Glutamatergic neuron (in vitro differentiated cells): ENCODE results near the gene TCTA. TPM values are rescaled to one million over a fixed set of nuclear protein-coding genes. Genes with fewer than 3 reads are reported as not detected.
A peak's percentile ranks its signal among the peaks of the same experiment; 100 is the strongest.

Source experiments
- DNase-seq: peaks from one replicate; pipeline ENCODE4 v3.0.0; 2022
- H3K27ac Mint-ChIP-seq: one replicate; pipeline ENCODE4 v1.8.0; 2020; ENCODE audit warnings: mild to moderate bottlenecking, mixed read lengths, inconsistent platforms; ENCODE audit not compliant: unreplicated experiment
- H3K27me3 Mint-ChIP-seq: one replicate; pipeline ENCODE4 v1.8.0; 2020; ENCODE audit warnings: mild to moderate bottlenecking, moderate library complexity, mixed read lengths, inconsistent platforms; ENCODE audit not compliant: unreplicated experiment
- H3K36me3 Mint-ChIP-seq: one replicate; pipeline ENCODE4 v1.8.0; 2020; ENCODE audit warnings: mild to moderate bottlenecking, mixed read lengths, inconsistent platforms; ENCODE audit not compliant: unreplicated experiment
- H3K4me1 Mint-ChIP-seq: one replicate; pipeline ENCODE4 v1.8.0; 2020; ENCODE audit warnings: mild to moderate bottlenecking, low read depth, mixed read lengths, inconsistent platforms; ENCODE audit not compliant: unreplicated experiment
- H3K4me3 Mint-ChIP-seq: one replicate; pipeline ENCODE4 v1.8.0; 2020; ENCODE audit warnings: mild to moderate bottlenecking, mixed read lengths, inconsistent platforms; ENCODE audit not compliant: unreplicated experiment
- H3K9me3 Mint-ChIP-seq: one replicate; pipeline ENCODE4 v1.8.0; 2020; ENCODE audit warnings: mild to moderate bottlenecking, moderate library complexity, mixed read lengths, inconsistent platforms; ENCODE audit not compliant: unreplicated experiment
- total RNA-seq: library from RNA; stranded (reverse); fragmentation: NEBNext Ultra II Directional; extraction: Animal tissue kit (Norgen Biotek cat#: 25700); gene quantifications from one replicate; pipeline ENCODE4 v1.2.1, GENCODE V29; 2021; ENCODE audit not compliant: unreplicated experiment
- TF ChIP-seq, protein P1 (sequence below): fragments of 200-600 bp; sonication (generic); IDR thresholded peaks from one replicate; pipeline ENCODE4 v1.5.0; 2021; ENCODE audit not compliant: partially characterized antibody, unreplicated experiment

TCTA gene
- total RNA-seq, 1 donor from 2014 or later = 27.7 TPM

DNA sequence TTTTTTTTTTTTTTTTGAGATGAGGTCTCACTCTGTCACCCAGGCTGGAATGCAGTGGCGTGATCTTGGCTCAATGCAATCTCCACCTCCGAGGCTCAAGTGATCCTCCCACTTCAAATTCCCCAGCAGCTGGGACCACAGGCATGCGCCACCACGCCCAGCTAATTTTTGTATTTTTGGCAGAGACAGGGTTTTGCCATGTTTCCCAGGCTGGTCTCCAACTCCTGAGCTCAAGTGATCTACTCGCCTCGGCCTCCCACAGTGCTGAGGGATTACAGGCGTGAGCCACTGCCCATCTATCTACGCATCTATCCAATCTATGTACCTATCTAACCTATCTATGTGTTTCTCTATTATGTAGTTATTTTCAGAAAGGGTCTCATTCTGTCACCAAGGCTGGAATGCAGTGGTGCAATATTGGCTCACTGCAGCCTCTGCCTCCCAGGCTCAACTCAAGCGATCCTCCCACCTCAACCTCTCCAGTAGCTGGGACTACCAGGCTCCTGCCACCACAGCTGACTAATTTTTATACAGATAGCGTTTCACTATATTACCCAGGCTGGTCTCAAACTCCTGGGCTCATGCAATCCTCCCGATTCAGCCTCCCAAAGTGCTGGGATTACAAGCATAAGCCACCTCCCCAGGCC is 33.9 kb upstream of the TCTA start:
- H3K27ac Mint-ChIP-seq = no peak overlapping the region

DNA sequence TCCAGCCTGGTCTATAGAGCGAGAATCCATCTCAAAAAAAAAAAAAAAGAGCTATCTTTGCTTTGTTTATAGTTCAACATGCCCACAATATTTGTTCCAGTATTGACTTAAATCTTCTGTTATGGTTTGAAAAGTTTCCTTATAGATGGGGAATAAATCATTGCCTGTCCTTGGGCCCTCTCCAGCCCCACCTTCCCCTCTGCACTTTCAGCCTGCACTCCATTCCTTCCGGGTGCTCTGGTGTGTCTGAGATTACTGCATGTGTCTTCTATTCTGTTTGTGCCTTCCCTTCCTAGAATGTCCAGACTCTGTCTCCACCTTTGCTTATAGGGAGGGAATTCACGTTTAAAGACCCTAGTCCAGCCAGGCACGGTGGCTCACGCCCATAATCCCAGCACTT is 28.8 kb upstream of the TCTA start:
- H3K36me3 Mint-ChIP-seq = no peaks in the 10 kb centered on the region
- peaks cover 3% of the 10 kb centered on the region for H3K4me1 Mint-ChIP-seq
- DNase-seq = no peak
- H3K9me3 Mint-ChIP-seq = peaks cover 2% of the 10 kb centered on the region
- peak overlapping the region; percentile 64 for H3K27ac Mint-ChIP-seq
- peaks cover 2% of the 10 kb centered on the region for H3K27me3 Mint-ChIP-seq
- TF ChIP-seq, protein P1, sequence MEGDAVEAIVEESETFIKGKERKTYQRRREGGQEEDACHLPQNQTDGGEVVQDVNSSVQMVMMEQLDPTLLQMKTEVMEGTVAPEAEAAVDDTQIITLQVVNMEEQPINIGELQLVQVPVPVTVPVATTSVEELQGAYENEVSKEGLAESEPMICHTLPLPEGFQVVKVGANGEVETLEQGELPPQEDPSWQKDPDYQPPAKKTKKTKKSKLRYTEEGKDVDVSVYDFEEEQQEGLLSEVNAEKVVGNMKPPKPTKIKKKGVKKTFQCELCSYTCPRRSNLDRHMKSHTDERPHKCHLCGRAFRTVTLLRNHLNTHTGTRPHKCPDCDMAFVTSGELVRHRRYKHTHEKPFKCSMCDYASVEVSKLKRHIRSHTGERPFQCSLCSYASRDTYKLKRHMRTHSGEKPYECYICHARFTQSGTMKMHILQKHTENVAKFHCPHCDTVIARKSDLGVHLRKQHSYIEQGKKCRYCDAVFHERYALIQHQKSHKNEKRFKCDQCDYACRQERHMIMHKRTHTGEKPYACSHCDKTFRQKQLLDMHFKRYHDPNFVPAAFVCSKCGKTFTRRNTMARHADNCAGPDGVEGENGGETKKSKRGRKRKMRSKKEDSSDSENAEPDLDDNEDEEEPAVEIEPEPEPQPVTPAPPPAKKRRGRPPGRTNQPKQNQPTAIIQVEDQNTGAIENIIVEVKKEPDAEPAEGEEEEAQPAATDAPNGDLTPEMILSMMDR = no peak
- H3K4me3 Mint-ChIP-seq = no peak overlapping the region

More for the DNA sequence above, 33.9 kb upstream of the TCTA start:
- Mint-ChIP-seq H3K9me3 (peaks cover 2% of the 10 kb centered on the region), H3K4me1 (no peaks in the 10 kb centered on the region), H3K36me3 (no peaks in the 10 kb centered on the region), H3K4me3 (no peak overlapping the region), H3K27me3 (peaks cover 2% of the 10 kb centered on the region)
- TF ChIP-seq, protein P1 = no peak
- no peak for DNase-seq

DNA sequence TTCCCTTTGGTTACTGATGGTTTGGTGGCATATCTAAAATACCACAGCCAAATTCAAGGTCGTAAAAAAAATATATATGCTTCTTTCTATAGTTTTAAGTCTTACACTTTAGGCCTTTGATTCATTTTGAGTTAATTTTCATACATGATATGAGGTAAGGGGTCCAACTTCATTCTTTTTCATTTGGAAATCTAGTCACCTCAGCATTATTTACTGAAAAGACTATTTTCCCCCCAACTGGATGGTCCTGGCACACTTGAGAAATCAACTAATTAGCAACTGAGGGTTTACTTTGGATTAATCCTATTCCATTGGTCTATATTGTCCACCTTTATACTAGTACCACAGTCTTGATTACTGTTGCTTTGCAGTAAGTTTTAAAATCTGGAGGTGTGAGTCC is 26.6 kb upstream of the TCTA start:
- no peak overlapping the region for H3K4me3 Mint-ChIP-seq
- H3K36me3 Mint-ChIP-seq = no peaks in the 10 kb centered on the region
- TF ChIP-seq, protein P1 = no peak
- DNase-seq = no peak
- H3K4me1 Mint-ChIP-seq = peaks cover 3% of the 10 kb centered on the region
- no peak overlapping the region for H3K27ac Mint-ChIP-seq
- H3K9me3 Mint-ChIP-seq = no peaks in the 10 kb centered on the region
- peaks cover 2% of the 10 kb centered on the region for H3K27me3 Mint-ChIP-seq

DNA sequence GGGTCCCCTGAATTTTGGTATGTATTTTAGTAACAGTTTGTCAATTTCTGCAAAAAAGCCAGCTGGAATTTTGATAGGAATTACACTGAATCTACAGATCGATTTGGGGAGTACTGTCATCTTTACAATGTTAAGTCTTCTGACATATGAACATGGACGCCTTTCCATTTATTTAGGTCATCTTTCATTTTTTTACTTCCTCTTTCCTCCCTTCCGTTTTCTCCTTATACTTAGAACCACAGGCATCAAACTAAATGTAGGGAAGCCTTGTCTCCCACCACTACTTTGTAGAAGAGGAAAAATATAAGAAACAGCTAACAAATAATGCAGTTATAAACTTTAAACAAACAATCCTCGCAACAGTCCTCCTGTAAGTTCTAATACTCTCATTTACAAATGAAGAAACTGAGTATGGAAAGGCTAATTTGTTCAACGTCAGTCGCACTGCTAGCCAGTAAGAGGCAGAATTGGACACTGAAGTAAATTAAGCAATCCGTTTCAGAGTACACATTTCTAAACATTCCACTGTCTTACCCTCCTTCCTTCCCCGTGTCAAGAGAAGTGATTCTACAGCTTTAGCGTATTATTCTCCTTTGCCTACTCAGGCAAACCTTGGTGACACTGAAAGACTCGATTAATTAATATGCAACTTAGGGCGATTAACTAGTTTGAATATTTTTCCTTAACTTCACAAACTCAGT is 26.0 kb upstream of the TCTA start:
- H3K27ac Mint-ChIP-seq = no peak overlapping the region
- TF ChIP-seq, protein P1 = no peak
- no peaks in the 10 kb centered on the region for H3K36me3 Mint-ChIP-seq
- H3K4me1 Mint-ChIP-seq = peaks cover 3% of the 10 kb centered on the region
- H3K9me3 Mint-ChIP-seq = no peaks in the 10 kb centered on the region
- no peak overlapping the region for H3K4me3 Mint-ChIP-seq
- H3K27me3 Mint-ChIP-seq = peaks cover 2% of the 10 kb centered on the region
- no peak for DNase-seq

DNA sequence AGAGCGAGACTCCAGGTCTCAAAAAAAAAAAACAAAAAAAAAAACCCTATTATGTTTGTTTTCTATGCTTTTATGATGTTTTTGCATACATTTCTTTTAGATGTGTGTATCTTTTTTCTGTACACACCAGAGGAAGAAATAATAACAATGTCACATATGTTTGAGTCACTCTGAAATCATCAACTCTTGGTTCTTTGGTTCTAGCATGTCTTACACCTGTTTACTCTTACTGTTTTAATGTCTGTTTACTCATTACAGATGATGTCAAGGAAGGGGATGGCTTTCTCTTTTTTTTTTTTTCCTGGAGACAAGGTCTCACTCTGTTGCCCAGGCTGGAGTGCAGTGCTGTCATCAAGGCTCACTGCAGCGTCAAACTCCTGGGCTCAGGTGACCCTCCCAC is 24.5 kb upstream of the TCTA start:
- no peak for DNase-seq
- Mint-ChIP-seq H3K4me1 (peaks cover 3% of the 10 kb centered on the region), H3K27me3 (peaks cover 2% of the 10 kb centered on the region), H3K9me3 (no peaks in the 10 kb centered on the region), H3K4me3 (no peak overlapping the region), H3K27ac (no peak overlapping the region), H3K36me3 (no peaks in the 10 kb centered on the region)
- TF ChIP-seq, protein P1 = no peak
